ENCODE results near the gene SLC9A9. TPM values are rescaled to one million over a fixed set of nuclear protein-coding genes. Genes with fewer than 3 reads are reported as not detected.
A peak's percentile ranks its signal among the peaks of the same experiment; 100 is the strongest.

SLC9A9 gene
- total RNA-seq, 1 experiment from 2014 or later, result 1.5 TPM

GRCh38 chr3:143232981-143233380, 615.3 kb downstream of the SLC9A9 start:
- DNase-seq (ENCODE audit: low read depth), result no peak

- DNase-seq (ENCODE audit: low read depth), result no peak
These were observed 619.9 kb downstream of the SLC9A9 start for GRCh38 chr3:143228405-143228804.

DNA sequence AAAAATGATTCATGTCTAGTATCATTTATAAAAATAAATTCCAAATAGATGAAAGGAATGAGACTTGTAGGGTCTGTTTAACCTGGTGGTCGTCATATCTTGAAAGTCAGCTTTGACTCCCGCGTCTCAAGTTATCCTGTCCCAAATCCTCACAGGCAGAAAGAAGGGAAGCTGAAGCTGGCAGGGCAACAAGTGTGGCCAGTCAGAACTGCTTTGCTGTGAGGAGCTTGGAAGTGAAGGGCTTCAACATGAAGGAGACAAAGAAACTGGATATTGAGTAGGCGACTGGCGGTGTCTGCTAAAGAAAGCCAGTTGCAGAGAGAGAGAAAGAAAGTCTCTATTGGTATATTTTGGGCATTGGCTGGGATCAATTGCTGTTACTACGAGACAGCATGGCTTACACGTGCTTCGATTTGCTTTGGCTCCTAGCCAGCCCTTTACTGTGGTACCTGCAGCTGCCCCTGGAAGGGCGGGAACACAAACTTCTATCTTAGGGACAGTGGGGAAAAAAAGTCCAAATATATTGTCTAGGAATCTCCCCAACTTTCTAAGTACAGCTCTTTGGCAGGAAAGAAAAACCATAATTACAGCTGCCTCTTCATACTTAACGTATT, 621.5 kb downstream of the SLC9A9 start:
- DNase-seq (ENCODE audit: low read depth), result no peak

DNA sequence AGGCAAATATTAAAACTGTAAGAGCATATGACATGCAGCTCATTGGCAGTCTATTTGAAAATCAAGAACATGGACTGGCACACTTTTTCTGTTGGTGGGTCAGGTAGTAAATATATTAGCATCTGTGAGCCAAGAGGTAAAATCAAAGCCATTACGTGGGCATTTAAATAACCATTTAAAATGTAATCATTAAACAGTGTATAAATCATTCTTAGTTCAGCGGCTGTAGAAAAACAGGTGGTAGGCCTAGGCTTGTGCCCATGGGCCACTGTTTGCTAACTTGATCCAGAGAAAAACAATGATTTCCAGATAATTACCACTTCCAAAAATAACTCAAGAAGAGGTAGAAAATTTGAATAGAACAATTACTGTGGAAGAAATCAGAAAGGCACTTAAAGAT, 623.6 kb downstream of the SLC9A9 start:
- DNase-seq (ENCODE audit: low read depth), result no peak

- no peak for DNase-seq (ENCODE audit: low read depth)
These were observed 625.3 kb downstream of the SLC9A9 start for GRCh38 chr3:143222981-143223380.

DNA sequence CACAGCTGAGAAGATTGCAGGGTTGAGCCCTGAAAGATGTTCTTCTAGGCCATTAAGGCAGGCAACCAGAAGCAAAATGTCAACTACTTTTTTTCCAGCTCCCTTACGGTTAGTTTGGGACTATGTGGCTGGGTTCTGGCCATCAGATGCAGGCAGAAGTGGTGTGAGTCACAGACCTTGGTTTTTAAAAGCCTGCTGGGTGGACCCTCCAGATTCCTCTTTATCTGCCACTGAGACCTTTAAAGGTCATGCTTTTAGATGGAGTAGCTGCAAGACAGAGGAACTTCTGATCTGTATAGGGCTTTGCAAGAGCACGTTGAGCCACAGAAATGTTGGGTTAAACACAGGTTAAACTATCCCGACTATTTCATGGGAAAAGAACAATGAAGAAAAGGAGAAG, 625.8 kb downstream of the SLC9A9 start:
- DNase-seq (ENCODE audit: low read depth), result peak; percentile 52

DNA sequence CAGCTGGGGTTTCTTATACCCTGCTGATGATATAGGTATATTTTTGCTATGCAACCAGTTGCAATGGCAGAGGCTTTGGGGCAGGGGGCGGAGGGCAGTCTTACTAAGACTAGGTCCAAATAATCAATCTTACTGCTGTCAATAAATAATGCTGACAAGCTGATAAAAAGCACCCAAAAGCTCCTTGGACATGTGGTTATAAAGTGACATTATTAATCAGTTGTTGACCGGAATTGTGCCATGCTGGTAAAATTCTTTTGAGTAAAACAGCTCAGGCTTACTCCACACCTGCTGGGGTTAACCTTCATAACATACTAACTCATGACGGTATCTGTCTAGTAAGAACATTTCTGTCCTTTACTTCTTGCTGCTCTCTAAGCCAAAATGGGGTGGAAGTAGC, 626.8 kb downstream of the SLC9A9 start:
- no peak for DNase-seq (ENCODE audit: low read depth)

DNA sequence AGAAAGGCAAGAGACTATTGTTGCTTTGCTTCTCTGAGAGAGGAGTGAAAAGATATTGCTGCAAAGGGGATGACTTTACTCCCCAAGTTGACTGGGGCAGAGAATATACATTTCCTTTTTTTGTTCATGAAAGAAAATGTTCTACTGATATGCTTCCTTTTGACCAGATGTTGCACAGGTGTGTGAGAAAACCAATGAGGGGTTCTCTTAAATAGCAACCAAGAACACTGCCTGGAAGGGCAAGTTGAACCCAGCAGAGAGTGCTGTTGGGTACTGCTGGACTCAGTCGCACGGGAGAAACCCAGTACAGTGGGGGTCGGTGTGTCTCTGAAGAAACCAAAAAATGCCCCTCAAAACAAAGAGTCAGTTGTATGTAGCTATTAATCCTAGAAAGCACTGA, 627.5 kb downstream of the SLC9A9 start:
- DNase-seq (ENCODE audit: low read depth), result no peak

GRCh38 chr3:143218166-143218835, 630.0 kb downstream of the SLC9A9 start:
- no peak for DNase-seq (ENCODE audit: low read depth)

- no peak for DNase-seq (ENCODE audit: low read depth)
These were observed 631.0 kb downstream of the SLC9A9 start for GRCh38 chr3:143217283-143217682.

- DNase-seq (ENCODE audit: low read depth), result no peak
These were observed 631.5 kb downstream of the SLC9A9 start for GRCh38 chr3:143216709-143217182.

Other genes with a start within 250 kb of the SLC9A9 start
- 53.9 and 84.0 TPM in 2 replicates for gene DIPK2A, start 123.4 kb upstream of the SLC9A9 start, total RNA-seq (2014; rRNA removed; shearing (Covaris generic))